Measurements from ENCODE around the gene KCNG3. TPM values are rescaled to one million over a fixed set of nuclear protein-coding genes. Genes with fewer than 3 reads are reported as not detected.

Gene KCNG3
- total and polyA plus RNA-seq, 9 donors, result 0.20 to 2.3 (median 1.3) TPM

- TF ChIP-seq CTCF (IDR thresholded peaks at IDR 0.05), result no peak
- no peak for TF ChIP-seq EP300 (IDR thresholded peaks at IDR 0.05)
- TF ChIP-seq POLR2A (IDR thresholded peaks at IDR 0.05), result no peak
- intact Hi-C loops (cut with DNase I), result no loop called here
- no peak overlapping the region for H3K27ac ChIP-seq
- no peaks in the 10 kb centered on the region for H3K36me3 ChIP-seq
- WGBS, 3 donors, result 79 to 91% (median 80%) methylated on average over 2 of the region's 2 CpGs
- H3K4me3 ChIP-seq, result no peak overlapping the region
- no peak for DNase-seq
- H3K9me3 ChIP-seq, result no peaks in the 10 kb centered on the region
- H3K27me3 ChIP-seq, result no peaks in the 10 kb centered on the region
- H3K4me1 ChIP-seq (ENCODE audit: insufficient read depth), result no peaks in the 10 kb centered on the region
Measured at GRCh38 chr2:42480402-42480801, 13.4 kb downstream of the KCNG3 start.

- Histone ChIP-seq H3K27me3 (no peaks in the 10 kb centered on the region), H3K4me1 (ENCODE audit: insufficient read depth) (no peaks in the 10 kb centered on the region), H3K27ac (no peak overlapping the region), H3K4me3 (no peak overlapping the region), H3K9me3 (no peaks in the 10 kb centered on the region), H3K36me3 (no peaks in the 10 kb centered on the region)
- no peak for TF ChIP-seq CTCF (IDR thresholded peaks at IDR 0.05)
- TF ChIP-seq POLR2A (IDR thresholded peaks at IDR 0.05), result no peak
- TF ChIP-seq EP300 (IDR thresholded peaks at IDR 0.05), result no peak
- DNase-seq, result no peak
- intact Hi-C loops (cut with DNase I), result no loop called here
- WGBS, 3 donors, result 81 to 86% (median 84%) methylated on average over 6 of the region's 6 CpGs
Measured at GRCh38 chr2:42474765-42475454, 18.9 kb downstream of the KCNG3 start.

- WGBS, 3 donors, result 95 to 98% (median 95%) methylated on average over 4 of the region's 4 CpGs
- no peak for TF ChIP-seq POLR2A (IDR thresholded peaks at IDR 0.05)
- no peak for TF ChIP-seq EP300 (IDR thresholded peaks at IDR 0.05)
- no peaks in the 10 kb centered on the region for H3K27me3 ChIP-seq
- DNase-seq, result no peak
- no peak overlapping the region for H3K4me3 ChIP-seq
- H3K27ac ChIP-seq, result no peak overlapping the region
- no peaks in the 10 kb centered on the region for H3K4me1 ChIP-seq (ENCODE audit: insufficient read depth)
- intact Hi-C loops (cut with DNase I), result no loop called here
- H3K9me3 ChIP-seq, result no peaks in the 10 kb centered on the region
- H3K36me3 ChIP-seq, result no peaks in the 10 kb centered on the region
Measured at GRCh38 chr2:42470706-42471105, 23.1 kb downstream of the KCNG3 start.

- H3K4me1 ChIP-seq (ENCODE audit: insufficient read depth), result no peaks in the 10 kb centered on the region
- TF ChIP-seq EP300 (IDR thresholded peaks at IDR 0.05) (no peak), CTCF (IDR thresholded peaks at IDR 0.05) (no peak), POLR2A (IDR thresholded peaks at IDR 0.05) (no peak)
- no peaks in the 10 kb centered on the region for H3K9me3 ChIP-seq
- no peak overlapping the region for H3K4me3 ChIP-seq
- H3K27me3 ChIP-seq, result no peaks in the 10 kb centered on the region
- intact Hi-C loops (cut with DNase I), result no loop called here
- H3K36me3 ChIP-seq, result no peaks in the 10 kb centered on the region
- WGBS, 3 donors, result 22 to 38% (median 26%) methylated on average over 4 of the region's 4 CpGs
- no peak overlapping the region for H3K27ac ChIP-seq
- no peak for DNase-seq
Measured at GRCh38 chr2:42464631-42465030, 29.2 kb downstream of the KCNG3 start.

- DNase-seq, result no peak
- no peaks in the 10 kb centered on the region for H3K9me3 ChIP-seq
- no peaks in the 10 kb centered on the region for H3K4me1 ChIP-seq (ENCODE audit: insufficient read depth)
- no peak for TF ChIP-seq CTCF (IDR thresholded peaks at IDR 0.05)
- TF ChIP-seq EP300 (IDR thresholded peaks at IDR 0.05), result no peak
- TF ChIP-seq POLR2A (IDR thresholded peaks at IDR 0.05), result no peak
- no peaks in the 10 kb centered on the region for H3K27me3 ChIP-seq
- no peak overlapping the region for H3K27ac ChIP-seq
- 92 to 95% (median 95%) methylated on average over 6 of the region's 6 CpGs for WGBS, 3 donors
- H3K36me3 ChIP-seq, result no peaks in the 10 kb centered on the region
- H3K4me3 ChIP-seq, result no peak overlapping the region
- intact Hi-C loops (cut with DNase I), result no loop called here
Measured at GRCh38 chr2:42463570-42463969, 30.2 kb downstream of the KCNG3 start.
